SIG-M5 (cell line): Measurements from ENCODE around the gene AIP.
"Not testable (repeated sequence)": the region's sequence is repeated elsewhere in the genome, so short reads cannot be mapped to it uniquely, and the experiment has no call there.

Experiments used
- DNase-seq: peaks from one replicate; lab custom pipeline; 2025; lab: John Stamatoyannopoulos, UW

Gene AIP

GRCh38 chr11:67449116-67449844 lies 33.5 kb upstream of the AIP start:
- DNase-seq, result no peak

DNA sequence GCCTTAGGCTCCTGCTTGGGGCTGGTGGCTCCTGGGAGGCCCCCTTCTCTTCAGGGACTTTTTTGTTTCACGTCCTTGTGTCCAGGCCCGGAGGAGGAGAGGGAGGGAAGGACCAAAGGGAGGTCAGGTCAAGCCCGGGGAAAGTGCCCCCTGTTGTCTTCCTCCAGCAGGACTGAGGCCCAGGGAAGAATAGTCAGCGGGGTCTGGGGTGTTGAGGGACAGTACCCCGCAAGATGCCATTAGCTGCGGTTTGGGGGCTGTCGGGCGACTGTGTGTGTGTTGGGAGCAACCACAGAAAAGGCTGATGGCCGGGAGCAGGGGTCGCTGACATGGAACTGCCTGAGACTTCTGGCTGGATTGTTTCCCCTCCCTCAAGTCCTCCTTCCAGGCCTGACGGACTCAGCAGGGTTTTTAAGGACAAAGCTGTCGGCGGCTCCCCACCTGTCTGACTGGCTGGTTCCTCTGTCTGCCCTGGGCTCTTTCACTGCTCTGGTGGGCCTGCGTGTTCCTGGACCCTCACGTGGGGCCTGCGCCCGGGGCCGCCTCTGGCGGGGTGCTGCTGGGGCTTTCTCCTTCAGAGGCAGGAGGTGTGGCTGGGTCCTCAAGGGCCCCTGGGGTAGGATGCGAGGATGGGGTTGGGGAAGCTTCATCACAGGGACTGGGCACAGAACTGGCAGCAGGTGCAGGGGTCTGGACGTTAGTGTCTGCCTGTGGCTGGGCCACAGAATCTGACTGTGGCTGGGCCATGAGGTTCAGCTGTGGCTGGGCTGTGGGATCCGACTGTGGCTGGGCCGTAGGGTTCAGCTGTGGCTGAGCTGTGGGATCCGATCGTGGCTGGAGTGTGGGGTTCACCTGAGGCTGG lies 31.8 kb upstream of the AIP start:
- DNase-seq, result no peak

GRCh38 chr11:67451658-67451976 lies 31.2 kb upstream of the AIP start:
- DNase-seq, result no peak

DNA sequence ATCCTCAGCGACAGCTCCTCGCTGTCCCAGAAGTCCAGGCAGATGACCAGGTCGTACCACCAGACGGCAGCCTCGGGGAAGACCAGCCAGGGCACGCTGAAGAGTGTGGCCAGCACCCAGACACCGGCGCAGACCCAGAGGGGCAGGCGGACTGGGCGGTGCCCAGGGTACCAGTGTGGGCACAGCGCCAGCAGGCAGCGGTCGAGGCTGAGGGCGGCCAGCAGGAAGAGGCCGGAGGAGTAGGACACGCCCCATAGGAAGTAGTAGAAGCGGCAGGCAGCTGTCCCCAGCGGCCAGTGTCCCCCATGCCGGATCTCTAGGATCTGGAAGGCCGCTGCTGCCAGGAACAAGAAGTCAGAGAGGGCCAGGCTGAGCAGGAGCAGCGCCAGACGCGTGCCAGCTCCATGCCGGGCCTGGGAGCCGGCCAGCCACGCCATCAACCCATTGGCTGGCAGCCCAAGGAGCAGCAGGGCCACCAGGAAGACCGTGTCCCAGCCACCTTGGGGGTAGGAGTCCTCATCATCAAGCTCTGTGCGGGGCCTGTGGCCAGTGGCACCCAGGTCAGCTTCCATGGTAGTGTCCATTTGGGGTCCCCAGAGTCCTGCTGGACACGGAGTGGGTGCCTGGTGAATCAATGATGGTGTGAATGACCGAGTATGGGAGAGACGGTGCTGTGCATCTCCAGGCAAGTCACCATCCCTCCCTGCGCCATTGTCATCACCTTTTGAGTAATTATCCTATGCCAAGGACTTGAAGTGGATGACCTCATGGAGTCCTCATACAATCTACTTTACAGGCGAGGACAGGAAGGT lies 30.5 kb upstream of the AIP start, which contains the start of gene GPR152:
Gene GPR152, minus strand, starts transcription at position 589 of the 812 bp plus-strand sequence. Its CDS starts 5 bp downstream, at position 584.
- no peak for DNase-seq

- no peak for DNase-seq
Measured at GRCh38 chr11:67453816-67454732, 28.8 kb upstream of the AIP start.

- no peak for DNase-seq
Measured at GRCh38 chr11:67455054-67455453, 27.8 kb upstream of the AIP start, which contains the start of gene CABP4. Gene CABP4, plus strand, starts transcription at chr11:67455354. Its CDS starts 70 bp downstream, at chr11:67455424.

DNA sequence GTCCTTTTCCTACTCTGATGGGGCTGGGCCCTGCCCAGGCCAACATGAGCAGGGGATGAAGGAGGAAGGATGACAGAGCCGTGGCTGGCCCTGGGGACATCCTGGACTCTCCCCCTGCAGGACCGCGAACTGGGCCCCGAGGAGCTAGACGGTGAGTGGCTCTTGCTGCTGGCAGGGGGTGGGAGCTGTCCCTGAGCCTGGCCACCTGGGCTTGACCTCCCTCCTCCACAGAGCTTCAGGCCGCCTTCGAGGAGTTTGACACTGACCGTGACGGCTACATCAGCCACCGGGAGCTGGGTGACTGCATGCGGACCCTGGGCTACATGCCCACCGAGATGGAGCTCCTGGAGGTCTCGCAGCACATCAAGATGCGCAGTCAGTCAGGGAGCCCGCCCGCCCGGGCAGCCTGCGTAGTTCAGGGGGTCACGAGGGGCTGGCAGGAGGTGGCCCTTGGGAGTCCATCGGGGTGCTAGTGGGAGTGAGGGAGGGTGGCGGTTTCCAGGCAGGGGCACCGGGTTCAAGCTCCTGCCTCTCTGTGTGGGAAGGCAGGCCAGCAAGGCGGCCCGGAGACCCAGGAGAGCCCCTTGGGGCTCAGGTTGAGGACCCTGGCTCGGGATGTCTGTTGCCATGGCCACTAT lies 26.6 kb upstream of the AIP start:
- DNase-seq, result no peak

DNA sequence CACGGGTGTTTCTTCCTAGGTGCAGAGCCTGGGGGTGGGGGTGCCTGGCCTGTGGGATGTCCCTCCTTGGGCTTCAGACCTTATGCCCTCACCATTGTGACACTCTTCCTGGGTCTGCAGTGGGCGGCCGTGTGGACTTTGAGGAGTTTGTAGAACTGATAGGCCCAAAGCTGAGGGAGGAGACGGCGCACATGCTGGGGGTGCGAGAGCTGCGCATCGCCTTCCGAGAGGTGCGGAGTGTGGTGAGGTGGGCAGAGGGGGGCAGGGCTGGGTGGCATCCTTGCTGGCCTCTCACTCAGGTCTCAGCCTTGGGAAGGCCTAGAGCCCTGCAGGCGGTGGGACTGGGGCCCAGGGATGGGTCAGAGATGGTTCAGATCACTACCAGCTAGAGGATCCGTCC lies 25.4 kb upstream of the AIP start:
- no peak for DNase-seq

GRCh38 chr11:67458266-67458665 lies 24.6 kb upstream of the AIP start:
- DNase-seq, result no peak

DNA sequence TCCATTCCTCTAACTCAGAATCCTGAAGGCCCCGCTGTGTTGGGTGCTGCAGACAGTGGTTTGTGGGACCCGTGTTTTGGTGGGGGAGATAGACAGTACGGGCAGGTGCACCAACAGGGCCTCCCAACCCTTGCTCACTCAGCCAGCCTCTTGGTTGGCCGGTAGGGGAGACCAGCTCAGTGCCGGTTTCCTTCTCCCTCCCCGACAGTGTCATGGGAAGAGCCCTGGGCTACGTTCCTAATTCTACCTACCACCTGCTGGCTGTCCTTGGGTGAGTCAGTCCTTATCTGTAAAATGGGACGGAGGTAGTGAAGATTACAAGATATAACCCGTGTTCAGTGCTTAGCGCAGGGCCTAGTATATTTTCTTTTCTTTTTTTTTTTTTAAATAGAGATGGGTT lies 19.6 kb upstream of the AIP start:
- DNase-seq, result no peak

- no peak for DNase-seq
Measured at GRCh38 chr11:67463680-67464410, 19.0 kb upstream of the AIP start.

GRCh38 chr11:67464411-67465188 lies 18.2 kb upstream of the AIP start:
- DNase-seq, result no peak

GRCh38 chr11:67465189-67465510 lies 17.7 kb upstream of the AIP start:
- DNase-seq, result no peak

GRCh38 chr11:67465530-67465929 lies 17.3 kb upstream of the AIP start:
- DNase-seq, result not testable (repeated sequence)

GRCh38 chr11:67466367-67466766 lies 16.5 kb upstream of the AIP start:
- no peak for DNase-seq

DNA sequence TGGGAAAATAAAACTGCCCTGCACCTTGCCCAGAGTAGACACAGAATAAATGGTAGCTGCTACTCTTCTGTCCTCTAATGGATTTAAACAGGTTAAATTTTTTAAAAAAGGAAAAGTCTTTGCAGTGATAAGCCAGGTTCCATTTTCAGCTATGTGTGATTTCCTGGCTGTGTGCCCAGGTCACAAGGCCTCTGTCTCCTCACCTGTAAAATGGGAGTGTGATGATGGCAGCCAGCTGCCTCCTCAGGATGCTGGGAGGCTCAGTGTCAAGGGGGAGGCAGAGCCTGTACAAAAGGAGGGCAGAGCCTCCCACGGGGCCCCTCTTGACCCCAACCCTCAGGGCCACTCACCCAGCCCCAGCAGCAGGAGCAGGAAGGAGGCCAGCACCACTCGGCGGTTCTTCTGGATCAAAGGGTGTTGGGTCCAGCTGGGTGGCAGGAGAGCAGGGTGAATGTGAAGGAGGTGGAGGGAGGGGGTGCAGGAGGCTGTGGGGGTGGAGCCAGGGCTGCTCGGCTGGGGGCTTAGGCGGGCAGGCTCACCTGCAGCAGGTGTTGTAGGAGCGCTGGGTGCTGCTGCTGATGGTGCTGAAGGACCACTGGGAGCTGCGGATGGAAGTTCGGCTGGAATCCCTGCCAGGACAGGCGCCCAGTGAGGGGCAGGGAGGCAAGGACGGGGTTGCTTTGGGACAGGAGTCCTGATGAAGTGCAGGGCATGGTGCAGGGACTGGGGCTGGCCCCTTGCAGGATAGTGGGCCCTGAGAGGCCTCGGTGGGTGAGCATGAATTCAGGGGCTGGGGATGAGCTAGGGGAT lies 15.7 kb upstream of the AIP start:
- DNase-seq, result no peak

DNA sequence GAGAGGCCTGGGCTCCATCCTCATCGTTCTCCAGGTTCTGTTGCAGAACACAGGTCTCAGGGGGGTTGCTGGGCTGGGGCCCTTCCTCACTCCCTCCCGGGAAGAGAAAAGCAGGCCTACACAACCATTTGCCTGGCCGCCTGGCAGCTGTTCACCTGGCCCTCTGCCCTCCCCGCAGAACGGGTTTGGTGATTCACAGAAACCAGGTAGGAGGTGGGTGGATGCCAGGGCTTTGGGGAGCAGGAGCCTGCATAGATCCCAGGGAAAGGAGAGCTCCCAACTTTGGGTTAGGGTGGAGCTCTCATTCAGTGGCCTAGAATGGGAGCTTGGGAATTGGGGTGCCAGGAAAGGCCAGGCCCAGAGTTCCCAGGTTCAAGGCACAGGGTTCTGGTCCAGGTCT lies 14.8 kb upstream of the AIP start:
- no peak for DNase-seq

GRCh38 chr11:67468456-67468758 lies 14.4 kb upstream of the AIP start:
- DNase-seq, result no peak
